Lower lobe of right lung (tissue), 2 donors: ENCODE results near the gene NPC1L1. TPM values are rescaled to one million over a fixed set of nuclear protein-coding genes. Genes with fewer than 3 reads are reported as not detected.

Experiments used
- ATAC-seq, 2 donors: fragments of 200-7000 bp; cut with Tn5 transposase; one replicate each; pipeline ENCODE4 v1.9.1; 2020 to 2022; ENCODE audit warnings: mild to moderate bottlenecking in 2 of 2, moderate library complexity in 2 of 2
- DNase-seq: peaks from one replicate; pipeline ENCODE4 v3.0.0-alpha.2; 2020
- H3K27ac ChIP-seq: fragments of 200-600 bp; one replicate; pipeline ENCODE4 v1.8.0; 2022
- H3K27me3 ChIP-seq: fragments of 200-600 bp; one replicate; pipeline ENCODE4 v1.8.0; 2022; ENCODE audit warnings: low read depth
- H3K36me3 ChIP-seq: fragments of 200-600 bp; one replicate; pipeline ENCODE4 v1.8.0; 2022; ENCODE audit warnings: mild to moderate bottlenecking
- H3K4me1 ChIP-seq: fragments of 200-600 bp; one replicate; pipeline ENCODE4 v1.8.0; 2022
- H3K4me3 ChIP-seq: fragments of 200-600 bp; one replicate; pipeline ENCODE4 v1.8.0; 2022; ENCODE audit warnings: mild to moderate bottlenecking
- H3K9me3 ChIP-seq: fragments of 200-600 bp; one replicate; pipeline ENCODE4 v1.8.0; 2022
- intact Hi-C: fragments of 100-400 bp; cut with DNase I; formaldehyde crosslinking; loops from one replicate; pipeline ENCODE4 v1.11.0; 2022
- total RNA-seq: library from RNA; stranded (reverse); fragmentation: NEBNext Ultra II Directional; extraction: Animal tissue kit (Norgen Biotek cat#: 25700); gene quantifications from one replicate; pipeline ENCODE4 v1.2.1, GENCODE V29; 2021
- TF ChIP-seq, protein P1 (sequence below): fragments of 200-600 bp; IDR thresholded peaks from one replicate; pipeline ENCODE4 v1.8.0; 2022; ENCODE audit warnings: antibody characterized with exemption, mild to moderate bottlenecking
- donor health status: DM: no; HTN: yes; CAD: no; lungs with severe emphysema.

Gene NPC1L1
- total RNA-seq, 1 donor from 2014 or later: 0.21 TPM

DNA sequence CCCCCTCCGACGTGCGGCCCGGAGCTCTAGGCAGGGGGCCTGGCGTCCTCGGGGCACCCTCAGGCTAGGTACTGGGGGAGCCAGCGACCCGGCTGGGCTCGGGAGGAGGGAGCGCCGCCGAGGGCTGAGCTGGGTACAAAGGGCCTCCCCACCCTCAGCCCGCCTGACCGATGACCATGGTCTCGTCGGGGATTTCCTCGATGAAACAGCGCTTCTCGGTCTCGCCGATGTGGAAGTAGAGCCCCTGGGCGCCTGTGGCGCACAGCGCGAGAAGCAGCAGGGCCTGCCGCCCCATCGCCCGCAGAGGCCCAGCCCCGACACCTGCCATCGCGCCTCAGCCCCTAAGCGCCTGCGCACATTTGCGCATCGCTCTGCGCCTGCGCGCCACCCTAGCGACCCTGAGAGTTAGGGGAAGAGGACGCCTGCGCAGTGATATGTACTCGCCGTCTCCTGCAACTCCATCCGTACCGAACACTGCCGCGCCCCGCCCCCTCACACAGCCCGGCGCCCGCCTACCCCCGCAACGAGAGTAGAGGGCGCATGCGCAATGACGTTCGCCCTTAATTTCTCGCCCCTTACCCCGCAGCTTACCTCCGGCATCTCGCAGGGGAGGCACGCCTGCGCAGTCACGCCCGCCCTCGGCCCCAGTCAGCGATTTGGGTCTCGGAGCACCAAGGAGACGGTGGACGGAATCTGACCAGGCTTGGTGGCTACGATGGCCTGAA lies 40.9 kb upstream of the NPC1L1 start, which contains the start of gene TMED4:
Gene TMED4, minus strand, starts transcription at position 353 of the 725 bp plus-strand sequence. Its CDS starts 25 bp downstream, at position 328.
- peak within 1 kb of the TSS; percentile 99 for H3K27ac ChIP-seq
- ATAC-seq (peak; percentile 98 to 100), DNase-seq (peak; percentile 100)
- peaks cover 35% of the 10 kb centered on the region for H3K36me3 ChIP-seq
- TF ChIP-seq, protein P1, sequence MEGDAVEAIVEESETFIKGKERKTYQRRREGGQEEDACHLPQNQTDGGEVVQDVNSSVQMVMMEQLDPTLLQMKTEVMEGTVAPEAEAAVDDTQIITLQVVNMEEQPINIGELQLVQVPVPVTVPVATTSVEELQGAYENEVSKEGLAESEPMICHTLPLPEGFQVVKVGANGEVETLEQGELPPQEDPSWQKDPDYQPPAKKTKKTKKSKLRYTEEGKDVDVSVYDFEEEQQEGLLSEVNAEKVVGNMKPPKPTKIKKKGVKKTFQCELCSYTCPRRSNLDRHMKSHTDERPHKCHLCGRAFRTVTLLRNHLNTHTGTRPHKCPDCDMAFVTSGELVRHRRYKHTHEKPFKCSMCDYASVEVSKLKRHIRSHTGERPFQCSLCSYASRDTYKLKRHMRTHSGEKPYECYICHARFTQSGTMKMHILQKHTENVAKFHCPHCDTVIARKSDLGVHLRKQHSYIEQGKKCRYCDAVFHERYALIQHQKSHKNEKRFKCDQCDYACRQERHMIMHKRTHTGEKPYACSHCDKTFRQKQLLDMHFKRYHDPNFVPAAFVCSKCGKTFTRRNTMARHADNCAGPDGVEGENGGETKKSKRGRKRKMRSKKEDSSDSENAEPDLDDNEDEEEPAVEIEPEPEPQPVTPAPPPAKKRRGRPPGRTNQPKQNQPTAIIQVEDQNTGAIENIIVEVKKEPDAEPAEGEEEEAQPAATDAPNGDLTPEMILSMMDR: no peak
- H3K4me3 ChIP-seq: peak within 1 kb of the TSS; percentile 80
- no peaks in the 10 kb centered on the region for H3K27me3 ChIP-seq
- H3K4me1 ChIP-seq: peaks cover 21% of the 10 kb centered on the region
- no peaks in the 10 kb centered on the region for H3K9me3 ChIP-seq
- intact Hi-C loops: no loop called here

DNA sequence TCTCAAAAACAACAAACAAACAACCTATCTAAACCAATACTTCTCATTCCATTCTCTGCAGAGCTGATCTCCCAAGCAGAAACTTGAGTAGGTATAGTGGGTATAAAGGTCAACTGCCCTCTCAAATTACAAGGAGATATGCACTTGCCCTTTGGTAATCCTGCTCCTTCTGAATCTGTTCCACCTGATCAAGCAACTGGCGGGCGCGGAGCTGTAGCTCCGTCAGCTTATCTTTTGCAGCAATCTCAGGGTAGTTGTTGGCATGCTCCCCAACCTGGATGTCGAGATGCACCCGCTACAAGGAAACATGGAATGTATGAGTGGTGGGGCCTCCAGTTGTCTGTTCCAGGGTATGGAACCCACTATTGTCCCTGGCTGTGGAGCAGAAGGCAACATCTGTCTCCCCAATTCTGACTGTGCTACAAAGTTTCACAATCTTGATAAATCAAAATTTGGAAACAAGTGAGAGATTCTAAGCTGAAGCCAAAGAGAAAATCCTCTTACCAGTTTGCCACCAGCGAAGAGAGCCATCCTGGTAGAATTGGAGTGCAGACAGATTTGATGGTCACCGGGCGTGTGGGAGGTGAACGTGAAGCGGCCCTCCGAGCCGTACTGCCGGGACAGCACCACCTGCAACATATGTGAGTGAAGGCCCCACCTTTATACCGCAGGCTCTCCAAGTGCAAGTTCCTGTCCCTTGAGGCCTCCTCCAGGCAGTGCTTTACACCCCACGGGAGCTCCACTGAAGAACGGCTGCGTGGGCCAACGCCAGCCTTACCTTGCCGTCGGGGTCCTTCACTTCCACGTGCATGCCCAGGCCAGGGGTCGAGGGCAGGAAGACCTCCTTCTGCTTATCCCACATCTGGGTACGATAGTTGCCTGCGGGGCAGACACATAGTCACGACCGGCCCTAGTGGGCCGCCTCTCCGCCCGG lies 40.1 kb upstream of the NPC1L1 start:
- peak; percentile 45 to 54 for ATAC-seq

DNA sequence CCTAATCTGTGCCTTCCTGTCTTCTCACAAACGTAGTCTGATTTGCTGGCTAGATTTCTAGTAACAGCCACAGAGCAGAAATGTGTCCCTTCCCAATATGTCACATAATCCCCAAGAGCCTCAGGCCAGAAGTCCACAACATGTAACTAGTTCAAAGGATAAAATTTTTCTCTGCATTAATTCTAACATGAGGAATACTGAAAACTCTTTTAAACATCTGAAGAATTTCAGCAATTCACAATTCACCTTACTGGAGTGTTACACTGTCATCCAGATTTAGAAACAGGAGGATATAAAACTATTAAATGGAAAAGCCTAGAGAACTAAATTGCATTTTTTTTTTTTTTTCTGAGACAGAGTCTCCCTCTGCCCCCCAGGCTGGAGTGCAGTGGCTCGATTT lies 35.1 kb upstream of the NPC1L1 start:
- H3K9me3 ChIP-seq: no peaks in the 10 kb centered on the region
- H3K4me3 ChIP-seq: no peak overlapping the region
- intact Hi-C loops: no loop called here
- ATAC-seq (no peak), DNase-seq (no peak)
- peaks cover 52% of the 10 kb centered on the region for H3K36me3 ChIP-seq
- no peak overlapping the region for H3K27ac ChIP-seq
- TF ChIP-seq, protein P1: no peak
- H3K4me1 ChIP-seq: peaks cover 41% of the 10 kb centered on the region
- no peaks in the 10 kb centered on the region for H3K27me3 ChIP-seq

More for the DNA sequence above, 40.1 kb upstream of the NPC1L1 start:
- Histone ChIP-seq H3K4me3 (peak overlapping the region; percentile 80), H3K4me1 (peaks cover 21% of the 10 kb centered on the region), H3K27me3 (no peaks in the 10 kb centered on the region), H3K36me3 (peaks cover 35% of the 10 kb centered on the region), H3K27ac (peak overlapping the region; percentile 99), H3K9me3 (no peaks in the 10 kb centered on the region)
- TF ChIP-seq, protein P1: no peak
- no peak for DNase-seq
- intact Hi-C loops: no loop called here

DNA sequence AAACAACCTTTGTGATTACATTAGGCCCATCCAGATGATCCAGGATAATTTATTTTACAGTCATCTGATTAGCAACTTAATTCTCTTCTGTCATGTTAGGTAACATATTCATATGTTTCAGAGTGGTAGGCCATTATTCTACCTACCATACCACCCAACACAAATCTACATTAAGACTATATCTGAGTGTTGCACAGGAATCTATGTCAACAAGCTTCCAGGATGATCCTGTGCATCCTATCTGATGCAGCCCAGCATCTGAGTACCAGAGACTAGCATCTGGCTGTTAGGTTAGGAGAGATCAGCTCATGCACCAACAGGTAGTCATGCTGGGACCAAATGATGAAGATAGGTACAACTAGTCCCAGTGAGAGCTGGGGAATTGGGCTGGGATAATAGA lies 33.9 kb upstream of the NPC1L1 start:
- Histone ChIP-seq H3K4me1 (peaks cover 29% of the 10 kb centered on the region), H3K36me3 (peaks cover 54% of the 10 kb centered on the region), H3K4me3 (no peak overlapping the region), H3K9me3 (no peaks in the 10 kb centered on the region), H3K27ac (no peak overlapping the region), H3K27me3 (no peaks in the 10 kb centered on the region)
- TF ChIP-seq, protein P1: no peak
- no peak for DNase-seq
- intact Hi-C loops: no loop called here
- no peak for ATAC-seq

DNA sequence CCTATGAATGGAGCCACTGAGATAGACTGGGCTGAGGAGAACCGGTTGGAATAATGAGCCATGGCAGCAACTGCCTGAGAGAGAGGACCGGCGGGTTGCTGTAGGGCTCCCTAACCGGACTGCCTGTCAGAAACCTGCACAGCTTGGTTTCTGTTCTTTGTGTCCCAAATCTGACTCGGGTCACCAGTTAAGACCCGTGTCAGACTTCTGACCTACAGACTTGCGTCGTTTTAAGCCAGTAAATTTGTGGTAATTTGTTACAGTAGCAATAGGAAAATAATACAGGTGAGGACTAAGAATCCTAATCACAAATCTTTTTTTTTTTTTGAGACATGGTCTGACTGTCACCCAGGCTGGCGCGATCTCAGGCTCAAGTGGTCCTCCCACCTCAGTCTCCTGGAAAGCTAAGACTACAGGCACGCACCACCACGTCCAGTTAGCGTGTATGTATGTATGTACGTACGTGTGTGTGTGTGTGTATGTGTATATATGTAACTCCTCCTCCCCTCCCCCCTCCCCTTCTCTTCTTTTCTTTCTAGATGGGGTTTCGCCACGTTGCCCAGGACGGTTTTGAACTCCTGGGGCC lies 33.2 kb upstream of the NPC1L1 start:
- Histone ChIP-seq H3K27ac (peak overlapping the region; percentile 88), H3K9me3 (no peaks in the 10 kb centered on the region), H3K36me3 (peaks cover 54% of the 10 kb centered on the region), H3K4me1 (peaks cover 23% of the 10 kb centered on the region), H3K4me3 (peak overlapping the region; percentile 94), H3K27me3 (no peaks in the 10 kb centered on the region)
- ATAC-seq (no peak), DNase-seq (no peak)
- TF ChIP-seq, protein P1: no peak
- intact Hi-C loops: no loop called here
